ENCODE data around the gene ITIH4.

Gene ITIH4

GRCh38 chr3:52793702-52794611, 36.5 kb downstream of the ITIH4 start:
- Histone ChIP-seq H3K36me3 (no peaks in the 10 kb centered on the region), H3K4me3 (ENCODE audit: low read depth, low read length) (no peak overlapping the region), H3K27me3 (ENCODE audit: insufficient read depth, low read depth, severe bottlenecking) (no peaks in the 10 kb centered on the region), H3K9me3 (ENCODE audit: severe bottlenecking) (no peaks in the 10 kb centered on the region), H3K27ac (no peak overlapping the region)
- no peak for TF ChIP-seq CTCF (IDR thresholded peaks at IDR 0.05; ENCODE audit: low read depth, low read length)
- DNase-seq, result no peak

GRCh38 chr3:52792961-52793695, 37.3 kb downstream of the ITIH4 start:
- no peak for TF ChIP-seq CTCF (IDR thresholded peaks at IDR 0.05; ENCODE audit: low read depth, low read length)
- H3K4me3 ChIP-seq (ENCODE audit: low read depth, low read length), result no peak overlapping the region
- no peak overlapping the region for H3K27ac ChIP-seq
- H3K27me3 ChIP-seq (ENCODE audit: insufficient read depth, low read depth, severe bottlenecking), result no peaks in the 10 kb centered on the region
- H3K9me3 ChIP-seq (ENCODE audit: severe bottlenecking), result no peaks in the 10 kb centered on the region
- DNase-seq, result no peak
- H3K36me3 ChIP-seq, result no peaks in the 10 kb centered on the region

GRCh38 chr3:52792413-52792812, 38.1 kb downstream of the ITIH4 start:
- Histone ChIP-seq H3K4me3 (ENCODE audit: low read depth, low read length) (no peak overlapping the region), H3K9me3 (ENCODE audit: severe bottlenecking) (no peaks in the 10 kb centered on the region), H3K27ac (no peak overlapping the region), H3K36me3 (no peaks in the 10 kb centered on the region), H3K27me3 (ENCODE audit: insufficient read depth, low read depth, severe bottlenecking) (no peaks in the 10 kb centered on the region)
- DNase-seq, result no peak
- TF ChIP-seq CTCF (IDR thresholded peaks at IDR 0.05; ENCODE audit: low read depth, low read length), result peak; percentile 56

- no peak overlapping the region for H3K27ac ChIP-seq
- TF ChIP-seq CTCF (IDR thresholded peaks at IDR 0.05; ENCODE audit: low read depth, low read length), result no peak
- no peaks in the 10 kb centered on the region for H3K27me3 ChIP-seq (ENCODE audit: insufficient read depth, low read depth, severe bottlenecking)
- no peak overlapping the region for H3K4me3 ChIP-seq (ENCODE audit: low read depth, low read length)
- H3K36me3 ChIP-seq, result no peaks in the 10 kb centered on the region
- no peaks in the 10 kb centered on the region for H3K9me3 ChIP-seq (ENCODE audit: severe bottlenecking)
- no peak for DNase-seq
These were observed 38.5 kb downstream of the ITIH4 start for GRCh38 chr3:52791928-52792327.

GRCh38 chr3:52791366-52791765, 39.1 kb downstream of the ITIH4 start:
- TF ChIP-seq CTCF (IDR thresholded peaks at IDR 0.05; ENCODE audit: low read depth, low read length), result no peak
- Histone ChIP-seq H3K27me3 (ENCODE audit: insufficient read depth, low read depth, severe bottlenecking) (no peaks in the 10 kb centered on the region), H3K27ac (no peak overlapping the region), H3K4me3 (ENCODE audit: low read depth, low read length) (no peak overlapping the region), H3K36me3 (no peaks in the 10 kb centered on the region), H3K9me3 (ENCODE audit: severe bottlenecking) (no peaks in the 10 kb centered on the region)
- DNase-seq, result no peak

All from WERI-Rb-1 (cell line).